Stimulated activated CD4-positive, alpha-beta T cell treated with anti-CD3 and anti-CD28 coated beads, Interleukin-2, amount 100 ng/mL, for 48 hours (primary cell): ENCODE data around the gene UTS2R.
"Not testable (repeated sequence)": the region's sequence is repeated elsewhere in the genome, so short reads cannot be mapped to it uniquely, and the experiment has no call there.

Source experiments
- DNase-seq, 2 donors: peaks; one replicate each; pipeline ENCODE4 v3.0.0-alpha.2; 2020

The UTS2R gene

GRCh38 chr17:82411396-82412053 is 40.0 kb downstream of the UTS2R start:
- DNase-seq = no peak

- DNase-seq = not testable (repeated sequence)
Observed at GRCh38 chr17:82412081-82412480, 40.5 kb downstream of the UTS2R start.

GRCh38 chr17:82412535-82413520 is 41.3 kb downstream of the UTS2R start:
- DNase-seq = no peak

- DNase-seq = peak; percentile 70 to 71
Observed at GRCh38 chr17:82414548-82415281, 43.1 kb downstream of the UTS2R start.

- no peak for DNase-seq
Observed at GRCh38 chr17:82415336-82415735, 43.8 kb downstream of the UTS2R start.

GRCh38 chr17:82415786-82416185 is 44.2 kb downstream of the UTS2R start:
- DNase-seq = no peak

- no peak for DNase-seq
Observed at GRCh38 chr17:82416264-82416663, 44.7 kb downstream of the UTS2R start.

GRCh38 chr17:82416771-82417170 is 45.2 kb downstream of the UTS2R start:
- DNase-seq = peak in 1 of 2 donors; percentile 14

- DNase-seq = peak; percentile 75 to 82
Observed at GRCh38 chr17:82418001-82418986, 46.7 kb downstream of the UTS2R start, which contains the start of the genes HEXD and OGFOD3. HEXD (plus strand) TSS chr17:82418347; CDS start chr17:82419800, 1,453 bp downstream. OGFOD3 (minus strand) TSS chr17:82418586; CDS start chr17:82418485, 101 bp downstream.

GRCh38 chr17:82419540-82419939 is 48.0 kb downstream of the UTS2R start:
- no peak for DNase-seq

GRCh38 chr17:82424001-82424862 is 52.7 kb downstream of the UTS2R start:
- peak; percentile 60 to 69 for DNase-seq

GRCh38 chr17:82424863-82425159 is 53.2 kb downstream of the UTS2R start:
- DNase-seq = no peak
